CD1c-positive myeloid dendritic cell (primary cell): Measurements from ENCODE around the gene NUP188.
"Not testable (repeated sequence)": the region's sequence is repeated elsewhere in the genome, so short reads cannot be mapped to it uniquely, and the experiment has no call there.

ENCODE experiments used
- DNase-seq: peaks from one replicate; pipeline ENCODE4 v3.0.0-alpha.2; 2016; ENCODE audit errors: extremely low spot score

NUP188 gene

GRCh38 chr9:129028192-129028966 lies 80.9 kb downstream of the NUP188 start, which contains the start of gene SH3GLB2:
Gene SH3GLB2, minus strand, starts transcription at chr9:129028331. Its CDS starts 177 bp downstream, at chr9:129028154.
- peak; percentile 97 for DNase-seq

DNA sequence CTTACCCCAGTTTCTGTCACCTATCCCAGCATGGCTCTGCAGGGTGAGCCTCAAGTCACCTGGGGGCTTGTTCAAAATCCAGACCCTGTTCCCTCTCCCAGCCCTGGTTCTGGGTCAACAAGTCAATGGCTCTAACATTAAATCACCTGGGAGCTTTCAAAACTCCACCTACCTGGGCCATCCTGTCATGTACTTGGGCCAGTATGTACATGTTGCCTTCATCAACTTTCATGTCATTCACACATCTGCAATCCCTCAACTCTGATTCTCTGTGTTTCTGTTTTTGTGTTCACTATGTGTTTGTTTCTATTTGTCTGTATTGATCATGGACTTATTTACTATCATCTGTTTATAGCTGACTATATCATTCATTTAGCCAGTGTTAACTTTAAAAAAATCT lies 82.7 kb downstream of the NUP188 start:
- DNase-seq = no peak

GRCh38 chr9:129031514-129031913 lies 84.0 kb downstream of the NUP188 start:
- DNase-seq = no peak

- no peak for DNase-seq
Observed at GRCh38 chr9:129032541-129033159, 85.2 kb downstream of the NUP188 start.

GRCh38 chr9:129033216-129033615 lies 85.7 kb downstream of the NUP188 start:
- DNase-seq = no peak

GRCh38 chr9:129035838-129036237 lies 88.3 kb downstream of the NUP188 start:
- not testable (repeated sequence) for DNase-seq

GRCh38 chr9:129036241-129036922 lies 88.9 kb downstream of the NUP188 start, which contains the start of gene MIGA2:
Gene MIGA2, plus strand, starts transcription at chr9:129036626. Its CDS starts 3,969 bp downstream, at chr9:129040595.
- DNase-seq = peak; percentile 98

DNA sequence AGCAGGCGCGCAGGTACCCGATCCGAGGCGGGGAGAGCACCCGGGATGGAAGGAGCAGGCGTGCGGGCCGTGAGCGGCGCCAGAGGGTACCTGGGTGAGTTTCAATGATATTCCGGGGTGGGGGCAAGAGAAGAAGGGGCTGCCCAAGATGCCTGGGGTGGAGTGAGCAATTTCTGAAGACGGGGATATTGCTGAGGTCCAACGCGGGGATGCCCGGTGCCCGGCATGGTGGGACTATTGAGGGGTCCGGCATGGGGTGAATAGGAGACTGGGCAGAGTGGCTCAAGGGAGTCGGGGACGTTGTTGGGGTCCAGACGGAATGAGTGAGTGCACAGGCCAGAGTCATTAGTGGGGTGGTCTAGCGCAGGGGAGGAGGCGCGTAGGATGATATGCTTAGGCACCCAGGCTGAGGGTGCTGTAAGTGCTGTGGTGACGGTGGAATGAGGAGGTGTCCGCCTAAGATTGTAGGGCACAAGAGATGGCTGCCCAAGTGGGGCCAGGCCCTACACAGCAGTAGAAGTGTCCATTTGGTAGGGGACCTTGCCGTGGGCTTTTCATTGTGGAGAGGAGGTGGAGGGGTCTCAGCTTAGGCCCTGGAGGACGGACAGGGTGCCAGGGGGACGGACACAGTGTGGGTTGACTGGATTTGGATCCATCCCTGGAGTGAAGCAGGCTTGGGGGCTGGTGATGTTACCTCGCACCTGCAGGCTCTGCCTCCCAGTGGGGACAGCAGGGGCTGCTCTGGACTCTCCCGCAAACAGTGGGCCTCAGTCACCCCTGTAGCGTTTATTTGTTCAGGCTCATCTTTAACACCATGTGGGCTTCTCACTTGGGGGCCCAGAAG lies 89.6 kb downstream of the NUP188 start:
- no peak for DNase-seq

DNA sequence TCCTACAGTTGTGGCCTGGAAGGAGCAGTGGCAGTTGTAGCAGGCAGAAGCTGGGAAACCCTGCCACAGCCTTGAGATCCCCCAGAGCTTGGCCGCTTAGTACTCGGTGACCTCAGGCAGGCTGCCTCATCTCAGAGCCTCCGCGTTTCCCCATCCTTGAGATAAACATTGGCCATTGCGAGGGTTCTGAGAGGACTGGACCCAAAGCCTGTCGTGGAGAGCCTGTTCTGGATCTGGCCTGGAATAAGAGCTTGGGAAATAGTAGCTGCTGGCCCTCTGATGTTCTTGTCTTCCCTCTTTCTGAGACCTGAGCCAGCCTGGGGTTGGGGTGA lies 90.2 kb downstream of the NUP188 start:
- no peak for DNase-seq

DNA sequence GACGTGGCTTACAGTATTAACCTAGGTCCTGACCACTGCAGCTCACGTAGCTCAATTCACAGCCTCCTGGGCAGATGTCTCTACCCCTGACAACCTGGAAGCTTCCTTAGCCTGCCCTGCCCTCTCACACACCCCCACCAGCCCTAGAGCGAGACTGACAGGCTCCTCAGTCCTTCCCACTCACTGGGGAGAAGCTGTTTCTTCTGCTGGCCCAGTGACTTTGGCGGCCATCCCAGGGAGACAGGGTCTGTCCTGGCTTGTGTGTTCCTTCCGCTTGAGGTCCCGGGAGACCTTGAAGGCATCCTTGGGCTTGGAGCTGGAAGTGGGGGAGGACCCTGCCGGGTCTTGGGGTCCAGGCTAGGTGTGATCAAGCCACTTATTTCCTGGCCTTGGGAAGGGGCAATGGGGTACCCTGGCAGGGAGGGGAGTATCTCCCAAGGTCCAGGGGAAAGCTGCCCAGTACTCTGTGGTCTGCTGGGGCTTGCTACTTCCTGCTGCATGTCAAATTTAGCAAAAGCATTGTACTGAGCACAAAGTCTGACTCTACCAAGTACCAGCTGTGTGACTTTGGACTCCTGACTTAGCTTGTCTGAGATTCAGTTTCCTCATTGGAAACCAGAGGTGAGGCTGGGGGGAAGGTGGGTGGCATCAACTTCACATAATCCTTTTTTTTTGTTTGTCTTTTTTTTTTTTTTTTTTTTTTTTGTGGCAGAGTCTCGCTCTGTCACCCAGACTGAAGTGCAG lies 90.8 kb downstream of the NUP188 start:
- no peak for DNase-seq

- no peak for DNase-seq
Observed at GRCh38 chr9:129040113-129040643, 92.7 kb downstream of the NUP188 start.

DNA sequence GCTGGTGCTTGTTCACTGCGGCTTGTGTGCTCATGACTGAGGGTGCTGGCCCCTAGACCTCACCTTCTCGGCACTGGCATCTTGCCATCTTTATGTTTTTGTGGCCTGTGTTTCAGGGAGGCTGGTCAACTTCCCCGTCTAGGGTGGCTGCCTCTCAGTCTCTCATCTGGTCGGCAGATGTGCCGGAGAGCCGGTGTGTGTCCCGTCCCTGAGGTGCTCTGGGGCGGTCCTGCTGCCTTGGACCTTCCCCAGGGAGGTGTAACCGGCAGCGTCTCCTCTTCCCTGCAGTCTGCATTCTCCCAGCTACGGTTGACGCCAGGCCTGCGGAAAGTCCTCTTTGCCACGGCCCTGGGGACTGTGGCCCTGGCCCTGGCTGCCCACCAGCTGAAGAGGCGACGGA lies 94.5 kb downstream of the NUP188 start:
- no peak for DNase-seq

DNA sequence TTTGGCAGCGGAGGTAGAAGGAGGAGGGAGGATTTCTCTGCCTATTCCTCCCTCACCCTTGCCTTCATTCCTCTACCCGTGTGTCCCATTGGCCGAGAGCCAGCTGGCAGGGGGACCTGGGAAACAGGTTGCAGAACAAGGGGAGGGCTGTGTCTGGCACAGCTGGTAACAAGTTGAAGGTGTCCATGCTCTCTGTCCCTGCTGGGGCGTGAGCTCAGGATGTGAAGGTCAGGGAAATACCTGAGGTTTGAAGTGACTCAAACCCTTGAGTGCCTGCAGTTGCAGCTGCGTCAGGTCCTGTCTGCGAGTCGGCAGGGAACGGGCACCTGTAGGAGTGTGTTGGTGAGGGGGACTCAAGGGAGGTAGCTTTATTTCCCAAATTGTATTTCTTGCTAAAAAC lies 105.1 kb downstream of the NUP188 start:
- no peak for DNase-seq

DNA sequence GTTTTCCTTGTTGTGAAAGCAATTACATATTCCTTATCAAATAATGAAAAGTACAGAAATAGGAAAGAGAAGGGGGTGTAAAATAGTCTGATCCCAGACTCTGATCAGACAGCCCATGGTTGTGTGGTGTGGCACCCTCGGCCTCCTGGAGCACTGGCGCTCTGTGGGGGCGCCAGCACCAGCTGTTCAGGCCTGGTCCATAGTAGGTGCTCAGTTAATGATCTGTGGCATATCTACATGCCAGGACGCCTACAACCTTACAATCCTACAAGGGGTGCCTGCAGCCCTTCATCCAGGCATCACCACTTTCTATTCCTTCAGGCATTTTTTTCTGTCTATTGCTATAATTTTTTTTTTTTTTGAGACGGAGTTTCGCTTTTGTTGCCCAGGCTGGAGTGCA lies 105.5 kb downstream of the NUP188 start:
- DNase-seq = no peak

- no peak for DNase-seq
Observed at GRCh38 chr9:129054163-129054851, 106.8 kb downstream of the NUP188 start.
